CD4-positive, alpha-beta T cell treated with Interleukin-4 for 4 hours (primary cell): ENCODE measurements around the gene GHRHR.

Experiments used
- DNase-seq: peaks from one replicate; pipeline ENCODE4 v3.0.0-alpha.2; 2020

GHRHR gene

DNA sequence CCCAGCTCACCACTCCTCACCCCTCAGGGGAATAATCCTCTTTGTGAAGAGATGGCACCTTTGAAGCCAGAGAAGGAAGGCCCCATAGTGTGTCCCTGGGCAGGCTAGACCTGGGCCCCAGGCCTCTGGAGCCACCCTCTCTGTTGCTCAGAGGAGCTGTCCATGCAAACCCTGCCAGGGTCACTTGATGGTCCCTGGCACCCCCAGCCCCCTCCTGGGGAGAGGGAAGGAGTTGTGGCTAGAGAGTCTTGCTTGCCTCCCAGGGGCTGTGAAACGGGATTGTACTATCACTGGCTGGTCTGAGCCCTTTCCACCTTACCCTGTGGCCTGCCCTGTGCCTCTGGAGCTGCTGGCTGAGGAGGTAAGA is 5.8 kb downstream of the GHRHR start:
- DNase-seq, result no peak

GRCh38 chr7:30970074-30970473 is 6.3 kb downstream of the GHRHR start:
- no peak for DNase-seq

DNA sequence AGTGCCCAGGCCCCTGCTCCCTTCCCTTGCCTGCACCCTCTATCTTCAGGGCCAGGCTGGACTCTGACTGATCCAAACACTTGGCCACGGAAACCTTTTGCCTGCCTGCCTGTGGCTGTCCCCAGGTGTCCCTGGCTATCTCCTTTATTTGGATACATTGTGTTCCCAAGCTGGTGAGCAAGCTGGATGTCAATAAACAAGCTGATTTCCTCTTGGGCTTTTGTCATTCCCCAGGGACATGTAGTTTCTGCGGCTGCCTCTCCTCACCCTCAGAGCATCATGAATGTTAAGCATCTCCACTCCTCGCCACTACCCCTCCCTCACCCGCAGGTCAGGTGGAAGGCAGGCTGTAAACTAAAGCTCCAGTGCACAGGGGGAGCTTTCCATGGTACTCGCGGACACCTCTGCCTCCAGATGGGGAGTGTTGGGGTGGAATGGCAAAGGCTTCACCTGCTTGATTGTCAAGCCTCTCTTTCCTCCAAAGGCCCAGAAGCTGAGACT is 6.9 kb downstream of the GHRHR start:
- no peak for DNase-seq

GRCh38 chr7:30971440-30971839 is 7.7 kb downstream of the GHRHR start:
- no peak for DNase-seq

GRCh38 chr7:30971840-30972563 is 8.2 kb downstream of the GHRHR start:
- no peak for DNase-seq

GRCh38 chr7:30973292-30973691 is 9.5 kb downstream of the GHRHR start:
- no peak for DNase-seq

DNA sequence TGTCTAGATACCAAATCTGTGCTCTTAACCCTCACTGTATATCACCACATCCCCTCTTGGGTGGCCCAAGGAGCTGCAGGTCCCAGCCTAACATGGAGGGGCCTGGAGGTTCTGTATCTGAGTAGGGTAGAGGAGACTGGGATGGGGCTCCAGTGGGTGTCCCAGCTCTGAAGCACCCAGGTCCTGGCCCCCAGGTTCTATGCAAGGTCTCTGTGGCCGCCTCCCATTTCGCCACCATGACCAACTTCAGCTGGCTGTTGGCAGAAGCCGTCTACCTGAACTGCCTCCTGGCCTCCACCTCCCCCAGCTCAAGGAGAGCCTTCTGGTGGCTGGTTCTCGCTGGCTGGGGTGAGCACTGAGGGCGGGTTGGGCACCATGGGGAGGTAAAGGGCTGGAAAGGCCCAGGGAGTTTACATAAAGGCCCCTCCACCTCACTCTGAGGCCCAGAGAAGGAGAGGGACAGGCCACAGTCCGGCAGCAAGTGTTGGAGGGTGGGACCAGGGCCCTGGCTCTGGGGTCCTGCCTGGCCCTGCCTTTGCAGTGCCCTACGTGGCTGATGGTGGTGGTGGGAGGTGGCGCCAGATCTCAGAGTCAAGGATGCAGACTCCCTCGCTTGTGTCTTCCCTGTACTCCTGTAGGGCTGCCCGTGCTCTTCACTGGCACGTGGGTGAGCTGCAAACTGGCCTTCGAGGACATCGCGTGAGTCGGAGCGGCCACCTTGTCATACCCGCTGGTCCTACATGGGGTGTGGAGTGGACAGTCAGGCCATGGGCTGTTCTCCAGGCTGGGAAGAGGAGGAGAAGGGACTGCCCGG is 10.2 kb downstream of the GHRHR start:
- no peak for DNase-seq

- DNase-seq, result no peak
Measured at GRCh38 chr7:30974605-30975255, 11.0 kb downstream of the GHRHR start.

DNA sequence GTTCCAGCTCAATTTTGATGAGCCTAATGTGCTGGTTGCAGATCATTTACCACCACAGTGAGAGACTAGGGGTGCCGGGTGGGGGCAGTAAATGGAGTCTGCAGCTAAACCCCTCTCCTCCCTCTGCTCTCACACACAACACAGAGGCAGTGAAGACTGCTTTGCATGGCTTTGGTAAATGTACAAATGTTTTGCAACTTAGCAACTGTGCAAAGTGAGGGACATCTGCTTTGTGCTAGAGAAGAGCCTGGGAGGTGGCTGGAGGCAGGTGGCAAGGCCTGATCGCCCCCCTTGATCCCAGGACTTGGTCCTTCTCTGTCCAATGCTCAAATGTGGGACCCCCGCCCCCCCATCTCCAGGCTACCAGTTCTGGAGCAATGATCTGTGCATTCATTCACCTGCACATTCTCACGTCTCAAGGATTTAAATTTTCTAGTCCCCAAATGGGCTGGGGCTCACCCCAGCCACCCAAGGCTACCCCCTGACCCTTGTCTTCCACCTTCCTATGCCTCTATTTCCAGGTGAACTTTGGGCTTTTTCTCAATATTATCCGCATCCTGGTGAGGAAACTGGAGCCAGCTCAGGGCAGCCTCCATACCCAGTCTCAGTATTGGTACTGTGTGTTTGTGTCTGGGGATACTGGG is 11.6 kb downstream of the GHRHR start:
- DNase-seq, result no peak

- DNase-seq, result no peak
Measured at GRCh38 chr7:30976381-30976780, 12.6 kb downstream of the GHRHR start.

DNA sequence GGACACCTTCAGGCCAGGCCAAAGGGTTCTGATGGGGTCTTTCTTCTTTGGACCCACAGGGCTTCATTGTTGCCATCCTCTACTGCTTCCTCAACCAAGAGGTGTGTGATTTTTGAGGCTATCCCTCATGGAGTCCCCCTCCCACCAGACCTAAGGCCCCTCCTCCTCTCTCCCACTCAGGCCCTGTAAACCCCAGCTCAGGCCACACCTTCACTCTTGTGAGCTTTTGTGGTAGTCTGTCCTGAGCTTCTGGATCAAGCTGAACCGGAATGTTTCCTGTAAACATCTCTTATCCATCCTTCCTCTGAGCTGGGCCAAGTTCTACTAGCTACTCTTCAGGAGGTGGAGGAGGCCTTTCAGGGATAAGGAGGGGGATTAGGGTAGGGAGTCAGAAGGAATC is 13.5 kb downstream of the GHRHR start:
- DNase-seq, result no peak

DNA sequence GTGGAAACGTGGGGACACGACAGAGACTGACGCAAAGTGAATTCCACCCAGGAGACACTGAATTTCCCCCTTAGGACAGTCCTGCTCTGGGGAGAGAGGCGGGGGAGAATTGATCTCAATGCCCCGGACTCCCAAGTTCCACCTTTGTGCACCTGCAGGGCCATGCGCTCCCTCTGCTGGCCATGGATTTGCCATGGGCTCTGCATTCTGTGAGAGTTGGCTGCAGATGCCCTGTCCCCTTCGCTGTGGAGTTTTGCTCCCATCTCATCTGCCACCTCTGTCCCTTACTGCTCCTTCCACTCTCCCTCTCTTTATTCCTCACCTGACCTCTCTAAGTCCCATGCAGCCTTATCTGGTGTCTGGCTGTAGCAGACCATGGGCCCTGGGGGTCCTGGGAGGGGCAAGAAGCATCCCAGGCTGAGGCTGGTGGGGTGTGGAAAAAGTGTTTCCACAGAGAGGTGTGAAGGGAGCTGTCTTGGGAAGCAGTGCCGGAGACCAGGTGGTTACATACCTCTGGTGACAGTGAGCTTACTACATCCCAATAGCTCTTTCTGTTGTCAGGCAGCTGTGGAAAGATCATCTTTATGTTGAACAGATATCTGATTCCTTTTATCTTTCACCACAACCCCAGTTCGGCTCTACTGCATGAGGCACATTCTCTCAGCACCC is 14.3 kb downstream of the GHRHR start:
- no peak for DNase-seq

DNA sequence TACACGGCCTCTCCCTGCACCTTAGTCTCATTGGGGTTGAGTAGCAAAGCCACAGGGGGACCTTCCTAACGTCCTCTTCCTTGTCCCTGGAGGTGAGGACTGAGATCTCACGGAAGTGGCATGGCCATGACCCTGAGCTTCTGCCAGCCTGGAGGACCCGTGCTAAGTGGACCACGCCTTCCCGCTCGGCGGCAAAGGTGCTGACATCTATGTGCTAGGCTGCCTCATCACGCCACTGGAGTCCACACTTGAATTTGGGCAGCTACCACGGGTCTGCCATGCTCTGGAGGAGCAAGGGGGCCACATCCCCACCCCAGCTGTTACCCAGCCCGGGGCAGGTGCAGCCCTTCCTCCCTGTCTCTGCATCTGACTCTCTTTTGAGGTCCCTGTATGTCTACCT is 15.3 kb downstream of the GHRHR start:
- DNase-seq, result no peak

GRCh38 chr7:30980194-30980593 is 16.4 kb downstream of the GHRHR start:
- DNase-seq, result no peak

- no peak for DNase-seq
Measured at GRCh38 chr7:30980751-30981150, 17.0 kb downstream of the GHRHR start.

GRCh38 chr7:30983042-30983913 is 19.5 kb downstream of the GHRHR start:
- DNase-seq, result peak; percentile 55

DNA sequence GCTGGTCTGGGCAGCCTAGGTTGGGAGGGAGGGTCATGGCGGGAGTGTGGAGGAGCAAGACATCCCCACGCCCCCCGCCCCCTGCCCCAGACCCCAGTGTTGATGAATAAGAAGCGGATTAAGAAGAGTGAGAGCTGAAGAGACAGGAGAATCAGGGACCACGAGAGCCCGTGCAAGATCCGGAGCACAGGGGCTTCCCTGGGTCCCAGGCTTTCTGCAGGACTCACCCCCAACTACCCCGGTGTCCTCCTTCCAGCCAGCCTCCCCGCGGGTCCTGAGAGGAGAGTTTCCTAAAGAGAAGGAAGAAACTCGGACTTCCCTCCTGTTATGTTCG is 20.1 kb downstream of the GHRHR start:
- no peak for DNase-seq

DNA sequence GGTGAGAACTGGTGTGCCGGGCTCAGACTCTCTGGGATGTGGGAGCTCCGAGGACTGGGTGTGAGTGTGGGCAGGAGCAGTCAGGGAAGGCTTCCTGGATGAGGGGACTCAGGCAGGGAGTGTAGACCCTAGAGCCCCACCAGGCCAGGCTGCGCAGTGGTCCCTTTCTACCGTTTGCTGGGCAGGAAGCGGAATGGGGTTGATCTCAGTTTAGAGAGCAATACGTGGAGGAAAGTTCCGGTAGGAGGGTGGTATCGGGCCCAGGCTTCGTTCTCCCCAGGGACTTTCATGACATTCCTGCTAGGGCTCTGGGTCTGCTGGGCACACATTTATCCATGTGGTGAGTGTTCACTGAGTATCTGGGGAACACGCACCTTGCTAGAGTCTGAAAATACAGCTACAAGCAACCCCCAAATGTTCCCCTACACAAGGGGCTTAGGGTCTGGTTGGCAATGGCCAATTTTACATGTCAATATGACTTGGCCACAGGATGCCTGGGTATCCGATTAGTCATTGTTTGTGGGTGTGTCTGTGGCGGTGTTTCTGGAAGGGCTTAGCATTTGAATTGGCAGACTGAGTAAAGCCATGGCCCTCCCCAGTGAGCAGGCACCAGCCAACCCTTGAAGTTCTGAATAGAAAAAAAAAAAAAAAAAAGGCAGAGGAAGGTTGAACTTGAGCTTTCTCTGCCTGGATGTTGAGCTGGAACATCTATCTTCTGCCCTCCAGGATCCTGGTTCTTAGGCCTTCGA is 20.8 kb downstream of the GHRHR start:
- no peak for DNase-seq

GRCh38 chr7:30985756-30986155 is 22.0 kb downstream of the GHRHR start:
- DNase-seq, result no peak

DNA sequence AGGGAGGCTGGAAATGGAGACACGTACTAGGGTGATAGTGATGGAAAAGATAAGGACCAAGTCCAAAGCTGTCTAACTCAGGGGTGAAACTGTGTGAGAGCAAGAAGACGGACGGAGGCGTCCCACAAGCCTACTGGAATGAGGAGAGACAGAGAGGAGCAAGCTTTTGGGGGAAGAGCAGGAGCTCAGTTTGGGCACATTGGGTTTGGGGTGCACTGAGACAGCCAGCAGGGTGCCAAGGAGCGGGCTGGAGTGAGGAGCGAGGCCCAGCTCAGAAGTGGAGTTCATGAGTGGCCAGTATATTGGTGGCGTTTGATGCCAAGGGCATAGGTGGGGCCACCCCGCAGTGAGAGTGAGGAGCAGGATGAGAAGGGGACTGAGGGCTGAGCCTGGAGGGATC is 22.6 kb downstream of the GHRHR start:
- DNase-seq, result no peak

DNA sequence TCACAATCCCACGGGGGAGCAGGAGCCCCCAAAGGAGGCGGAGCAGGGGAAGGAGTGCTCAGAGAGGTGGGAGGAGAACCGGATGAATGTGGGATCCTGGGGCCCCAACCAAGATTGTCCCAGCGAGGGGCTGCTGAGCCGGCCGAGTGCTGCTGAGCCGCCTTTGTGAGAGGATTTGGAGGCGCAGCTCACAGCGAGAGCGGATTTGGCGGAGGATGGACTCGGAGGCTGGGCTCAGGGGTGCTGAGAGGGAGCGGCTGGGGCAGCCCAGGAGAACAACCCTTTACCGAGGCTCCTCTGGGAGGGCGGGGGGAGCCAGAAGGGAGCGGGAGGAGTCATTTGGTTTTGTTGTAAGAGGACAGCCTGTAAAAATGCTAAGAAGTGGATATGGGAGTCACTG is 23.0 kb downstream of the GHRHR start:
- no peak for DNase-seq
